Activated naive CD8-positive, alpha-beta T cell treated with anti-CD3 and anti-CD28 coated beads, Interleukin-2, amount 50 U/mL, for 16 hours (primary cell): Measurements from ENCODE around the gene CABLES2.
"Not testable (repeated sequence)": the region's sequence is repeated elsewhere in the genome, so short reads cannot be mapped to it uniquely, and the experiment has no call there.

Experiments used
- DNase-seq: peaks from one replicate; pipeline ENCODE4 v3.0.0-alpha.2; 2020; ENCODE audit warnings: low read depth, low spot score

Gene CABLES2

DNA sequence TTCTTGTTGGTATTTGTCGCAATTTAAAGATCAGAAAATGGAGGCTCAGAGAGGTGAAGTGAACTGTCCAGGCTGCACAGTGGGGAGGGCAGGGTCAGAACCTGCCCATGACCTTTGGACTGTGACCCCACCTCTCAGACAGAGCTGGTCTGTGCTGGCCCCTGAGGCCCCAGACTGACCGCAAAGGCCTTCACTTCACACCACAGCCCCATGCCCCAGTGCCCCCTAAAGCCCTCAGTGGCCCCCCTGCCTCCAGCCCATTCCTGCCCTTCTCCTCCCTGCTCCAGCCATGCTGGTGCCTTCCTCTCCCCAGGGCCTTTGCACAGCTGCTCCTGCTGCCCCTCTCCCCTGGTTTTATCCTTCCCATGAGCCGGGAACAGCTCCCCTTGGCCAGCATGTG, 29.6 kb upstream of the CABLES2 start:
- no peak for DNase-seq

DNA sequence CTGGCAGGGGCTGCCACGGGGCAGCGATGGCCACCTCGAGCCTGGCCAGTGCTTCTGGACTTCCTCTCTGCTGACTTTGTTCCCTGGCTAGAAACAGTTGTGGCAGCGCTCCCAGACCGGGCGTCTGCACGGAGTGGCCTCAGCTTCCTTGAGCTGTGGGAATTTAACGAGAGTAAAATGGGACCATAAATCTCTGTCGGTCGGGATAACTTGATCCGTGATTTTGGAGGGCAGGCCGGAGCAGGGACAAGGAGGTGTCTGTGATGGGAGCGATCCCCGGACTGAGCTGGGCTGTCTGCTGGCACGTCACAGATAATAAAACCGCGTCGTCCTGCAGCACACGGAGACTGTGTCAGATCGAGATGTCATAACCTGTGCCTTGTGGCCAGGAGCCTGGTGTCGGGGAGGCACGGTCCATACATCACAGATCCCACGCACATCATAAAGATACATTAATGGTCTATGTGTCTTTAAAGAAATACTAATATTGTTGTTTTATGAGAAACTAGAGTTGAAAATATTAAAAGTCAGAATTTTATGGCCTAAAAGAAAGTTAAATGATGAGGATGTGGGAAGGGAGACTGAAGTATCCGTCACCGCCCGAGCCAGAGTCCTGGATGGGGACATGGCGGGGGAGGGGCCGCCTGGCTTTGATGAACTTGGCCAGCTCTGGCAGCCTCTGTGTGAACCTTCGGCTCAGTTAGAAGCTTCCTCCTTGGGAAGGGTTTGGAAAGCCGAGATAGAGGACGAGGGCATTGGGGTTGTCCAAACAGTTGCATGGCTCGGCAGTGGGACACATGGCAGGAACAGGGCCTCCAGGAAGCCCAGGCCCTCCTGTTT, 26.8 kb upstream of the CABLES2 start:
- DNase-seq, result no peak

- no peak for DNase-seq
Measured at GRCh38 chr20:62430866-62431447, 23.9 kb upstream of the CABLES2 start.

- DNase-seq, result no peak
Measured at GRCh38 chr20:62430311-62430853, 23.3 kb upstream of the CABLES2 start.

- DNase-seq, result no peak
Measured at GRCh38 chr20:62429455-62430310, 22.6 kb upstream of the CABLES2 start.

- DNase-seq, result no peak
Measured at GRCh38 chr20:62428396-62429295, 21.6 kb upstream of the CABLES2 start.

DNA sequence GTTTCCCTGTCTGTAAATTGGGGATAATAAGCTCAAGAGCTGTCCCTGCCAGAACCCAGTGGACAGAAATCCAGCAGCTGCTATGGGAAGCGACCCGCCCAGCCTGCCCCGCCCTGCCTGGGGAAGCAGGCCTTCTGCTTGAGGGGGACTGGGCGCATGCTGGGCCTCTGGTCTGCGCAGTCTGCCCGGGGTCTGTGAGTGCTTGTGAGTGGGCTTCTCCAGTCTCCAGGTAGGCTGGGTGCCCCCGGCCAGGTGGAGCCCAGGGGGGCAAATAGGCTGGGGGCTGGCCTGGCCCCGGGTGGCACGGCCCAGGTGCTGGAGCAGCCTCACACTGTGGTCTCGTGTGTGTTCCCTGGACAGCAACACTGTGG, 20.9 kb upstream of the CABLES2 start:
- no peak for DNase-seq

DNA sequence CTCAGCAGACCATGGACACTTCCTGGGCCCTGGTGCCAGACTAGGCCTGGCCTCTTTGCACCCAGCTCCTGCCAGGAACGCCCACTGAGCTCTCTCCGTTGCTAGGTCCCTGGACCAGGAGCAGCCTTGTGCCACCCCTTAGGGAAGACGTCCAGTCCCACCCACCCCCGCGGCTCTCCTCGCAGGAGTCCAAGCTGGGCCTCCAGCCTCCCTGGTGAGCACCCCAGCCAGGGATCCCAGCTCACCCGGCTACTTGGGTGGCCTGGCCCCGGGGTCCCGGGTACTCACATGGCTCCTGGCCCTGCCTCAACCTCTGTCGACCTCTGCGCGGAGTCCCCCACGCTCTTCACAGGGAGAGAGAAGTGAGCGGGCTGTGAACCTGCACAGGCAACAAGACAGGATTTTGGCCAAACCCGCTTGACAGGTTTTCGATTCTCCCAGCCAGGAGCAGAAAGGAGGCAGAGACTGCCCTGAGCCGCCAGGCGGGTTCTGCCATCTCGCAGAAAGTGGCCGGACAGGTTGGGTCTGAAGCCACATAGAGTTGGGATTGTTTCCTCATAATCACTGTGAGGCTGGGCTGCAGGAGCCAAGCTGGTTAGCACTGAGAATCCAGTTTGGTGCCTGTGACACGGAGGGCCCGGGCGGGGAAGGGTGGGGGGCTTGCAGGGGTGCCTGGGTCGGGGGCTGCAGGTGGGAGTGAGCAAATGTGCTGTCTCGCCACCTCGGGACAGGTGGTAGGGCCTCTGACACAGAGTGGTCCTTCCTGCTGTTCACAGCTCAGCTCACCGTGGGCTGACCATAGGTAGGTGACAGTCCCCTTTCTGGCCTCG, 20.3 kb upstream of the CABLES2 start, which contains the start of gene RBBP8NL:
Gene RBBP8NL (minus strand): TSS at position 368 of the 830 bp plus-strand sequence. CDS start 7,892 bp downstream, outside the sequence.
- DNase-seq, result no peak

DNA sequence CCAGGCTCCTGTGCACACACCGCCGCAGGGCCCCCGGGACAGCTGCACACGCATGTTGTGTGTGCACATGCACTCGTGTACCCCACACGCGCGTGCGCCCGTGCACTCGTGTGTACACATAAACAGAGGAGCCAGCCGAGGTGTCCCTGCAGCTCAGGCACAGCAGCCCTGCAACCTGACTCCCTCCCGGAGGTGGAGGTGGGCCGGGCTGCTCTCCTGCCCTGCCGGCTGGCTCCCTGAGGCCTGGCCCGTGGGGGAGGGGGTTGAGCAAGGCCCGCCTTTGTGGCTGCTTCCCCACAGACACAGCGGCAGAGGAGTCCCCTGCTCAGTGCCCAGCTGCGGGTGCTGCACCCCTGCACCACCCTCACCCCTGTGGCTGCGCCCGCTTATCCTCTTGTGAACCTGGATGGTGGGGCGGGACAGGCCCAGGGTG, 19.6 kb upstream of the CABLES2 start:
- no peak for DNase-seq

GRCh38 chr20:62426059-62426348, 18.9 kb upstream of the CABLES2 start:
- DNase-seq, result not testable (repeated sequence)

DNA sequence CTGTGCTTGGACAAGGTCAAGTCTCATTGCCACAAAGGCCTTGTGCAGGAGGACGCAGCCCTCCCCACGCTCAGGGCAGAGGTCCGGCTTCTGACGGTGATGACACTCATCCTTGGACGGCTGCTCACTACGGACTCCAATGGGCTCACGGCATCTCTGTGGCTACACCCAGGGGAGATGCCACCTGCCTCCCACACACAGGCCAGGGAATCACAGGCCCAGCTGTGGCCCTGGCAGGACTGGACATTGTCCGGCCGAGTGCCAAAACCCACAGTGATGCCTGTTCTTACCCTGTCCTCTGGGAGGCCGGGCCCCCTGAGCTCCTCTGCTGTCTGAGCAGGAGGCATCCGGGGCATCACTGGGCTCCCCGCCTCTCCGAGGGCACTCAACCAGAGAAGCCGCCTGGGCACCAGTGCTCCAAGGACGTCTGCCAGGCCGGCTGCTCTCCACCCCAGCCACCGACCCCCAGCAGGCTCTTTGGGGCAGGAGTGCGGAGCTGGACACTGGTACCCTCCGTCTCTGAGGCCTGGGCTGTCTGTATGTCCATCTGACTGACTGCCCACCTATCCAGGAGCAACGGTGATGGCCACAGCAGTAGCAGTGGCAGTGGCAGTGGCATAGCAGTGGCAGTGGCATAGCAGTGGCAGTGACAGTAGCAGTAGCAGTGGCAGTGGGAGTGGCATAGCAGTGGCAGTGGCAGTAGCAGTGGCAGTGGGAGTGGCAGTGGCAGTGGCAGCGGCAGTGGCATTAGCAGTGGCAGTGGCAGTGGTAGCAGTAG, 18.4 kb upstream of the CABLES2 start:
- DNase-seq, result no peak

- DNase-seq, result no peak
Measured at GRCh38 chr20:62424249-62425107, 17.4 kb upstream of the CABLES2 start.

- DNase-seq, result no peak
Measured at GRCh38 chr20:62423326-62423706, 16.2 kb upstream of the CABLES2 start.

- no peak for DNase-seq
Measured at GRCh38 chr20:62422636-62423325, 15.7 kb upstream of the CABLES2 start.

- DNase-seq, result no peak
Measured at GRCh38 chr20:62421716-62421990, 14.6 kb upstream of the CABLES2 start.

DNA sequence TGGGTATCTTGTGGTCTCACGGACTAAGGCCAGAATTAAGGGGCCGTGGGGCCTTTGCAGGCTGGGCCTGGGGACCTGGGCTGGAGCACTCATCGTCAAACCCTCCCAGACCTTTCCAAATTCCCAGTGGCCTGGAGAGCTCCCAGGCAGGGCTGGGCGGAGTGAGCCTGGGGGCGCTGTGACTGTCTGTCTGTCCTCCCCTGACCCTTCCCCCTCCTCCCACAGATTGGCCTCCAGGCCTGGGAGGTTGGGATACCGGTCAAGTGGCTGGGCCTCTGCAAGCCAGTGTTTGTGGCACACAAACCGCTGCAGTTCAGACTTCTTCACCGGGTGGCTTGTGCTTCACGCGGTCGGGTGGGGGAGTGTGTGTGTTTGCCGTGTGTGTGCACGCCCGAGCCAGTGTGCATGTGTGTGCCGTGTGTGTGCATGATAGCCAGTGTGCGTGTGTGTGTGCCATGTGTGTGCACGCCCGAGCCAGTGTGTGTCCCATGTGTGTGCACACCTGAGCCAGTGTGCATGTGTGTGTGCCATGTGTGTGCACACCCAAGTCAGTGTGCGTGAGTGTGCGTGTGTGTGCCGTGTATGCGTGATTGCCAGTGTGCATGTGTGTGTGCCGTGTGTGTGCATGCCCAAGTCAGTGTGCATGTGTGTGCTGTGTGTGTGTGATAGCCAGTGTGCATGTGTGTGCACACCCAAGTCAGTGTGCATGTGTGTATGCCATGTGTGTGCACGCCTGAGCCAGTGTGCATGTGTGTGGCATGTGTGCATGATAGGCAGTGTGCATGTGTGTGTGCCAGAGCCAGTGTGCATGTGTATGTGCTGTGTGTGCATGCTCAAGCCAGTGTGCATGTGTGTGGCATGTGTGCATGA, 14.0 kb upstream of the CABLES2 start:
- no peak for DNase-seq

- no peak for DNase-seq
Measured at GRCh38 chr20:62419759-62420158, 12.7 kb upstream of the CABLES2 start.
